Hepatocyte (in vitro differentiated cells): Measurements from ENCODE around the gene SMYD5.
"Not testable (repeated sequence)": the region's sequence is repeated elsewhere in the genome, so short reads cannot be mapped to it uniquely, and the experiment has no call there.

ENCODE experiments used
- EZH2phosphoT487 ChIP-seq: fragments of 200-600 bp; sonication (generic); IDR thresholded peaks from one replicate; pipeline ENCODE4 v1.6.1; 2018; ENCODE audit warnings: antibody characterized with exemption, mild to moderate bottlenecking, low read depth, moderate library complexity; ENCODE audit not compliant: unreplicated experiment, severe bottlenecking
- TF ChIP-seq, protein P1 (sequence below): fragments of 200-600 bp; sonication (generic); IDR thresholded peaks from 2 replicates; pipeline ENCODE4 v1.5.1; 2016; ENCODE audit warnings: antibody characterized with exemption, mild to moderate bottlenecking; ENCODE audit not compliant: poor library complexity

DNA sequence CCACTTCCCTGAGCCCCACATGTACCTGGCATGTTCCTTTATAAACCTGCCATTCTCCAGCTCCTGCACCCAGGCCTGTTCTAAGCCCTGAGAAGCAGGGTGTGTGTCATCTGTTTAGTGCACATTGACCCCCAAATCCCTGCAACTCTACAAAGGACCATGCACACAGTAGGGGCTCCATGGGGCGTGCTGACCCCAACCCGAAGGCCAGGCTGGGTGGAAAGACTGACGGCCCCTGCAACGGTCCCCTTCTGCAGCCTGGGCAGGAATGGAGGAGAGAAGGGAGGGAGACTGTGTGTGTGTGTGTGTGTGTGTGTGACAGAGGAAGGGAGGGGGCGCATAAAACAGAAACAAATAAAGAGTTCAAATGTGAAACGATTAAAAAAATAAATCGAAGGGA, 43.7 kb upstream of the SMYD5 start:
- not testable (repeated sequence) for TF ChIP-seq EZH2phosphoT487
- TF ChIP-seq, protein P1, sequence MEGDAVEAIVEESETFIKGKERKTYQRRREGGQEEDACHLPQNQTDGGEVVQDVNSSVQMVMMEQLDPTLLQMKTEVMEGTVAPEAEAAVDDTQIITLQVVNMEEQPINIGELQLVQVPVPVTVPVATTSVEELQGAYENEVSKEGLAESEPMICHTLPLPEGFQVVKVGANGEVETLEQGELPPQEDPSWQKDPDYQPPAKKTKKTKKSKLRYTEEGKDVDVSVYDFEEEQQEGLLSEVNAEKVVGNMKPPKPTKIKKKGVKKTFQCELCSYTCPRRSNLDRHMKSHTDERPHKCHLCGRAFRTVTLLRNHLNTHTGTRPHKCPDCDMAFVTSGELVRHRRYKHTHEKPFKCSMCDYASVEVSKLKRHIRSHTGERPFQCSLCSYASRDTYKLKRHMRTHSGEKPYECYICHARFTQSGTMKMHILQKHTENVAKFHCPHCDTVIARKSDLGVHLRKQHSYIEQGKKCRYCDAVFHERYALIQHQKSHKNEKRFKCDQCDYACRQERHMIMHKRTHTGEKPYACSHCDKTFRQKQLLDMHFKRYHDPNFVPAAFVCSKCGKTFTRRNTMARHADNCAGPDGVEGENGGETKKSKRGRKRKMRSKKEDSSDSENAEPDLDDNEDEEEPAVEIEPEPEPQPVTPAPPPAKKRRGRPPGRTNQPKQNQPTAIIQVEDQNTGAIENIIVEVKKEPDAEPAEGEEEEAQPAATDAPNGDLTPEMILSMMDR, result not testable (repeated sequence)
